H1 (cell line): ENCODE results near the gene CLEC18C. TPM values are rescaled to one million over a fixed set of nuclear protein-coding genes. Genes with fewer than 3 reads are reported as not detected.
"Not testable (repeated sequence)": the region's sequence is repeated elsewhere in the genome, so short reads cannot be mapped to it uniquely, and the experiment has no call there.

ENCODE experiments used
- CTCF ChIA-PET: fragments of 300-600 bp; sonication (Branson Sonifier 250); formaldehyde crosslinking; loops from one replicate; lab custom pipeline; 2021; ENCODE audit not compliant: partially characterized antibody; lab: Charles Lee
- POLR2A ChIA-PET: fragments of 300-600 bp; sonication (Branson Sonifier 250); formaldehyde crosslinking; loops from one replicate; lab custom pipeline; 2021; ENCODE audit warnings: inconsistent platforms; ENCODE audit not compliant: partially characterized antibody; lab: Charles Lee
- DNase-seq, 2 experiments: peaks; one replicate each; pipeline versions ENCODE4 v3.0.0 to v3.0.0-alpha.2; 2010 to 2022; ENCODE audit warnings: low spot score in 2 of 2, low read depth in 1 of 2, mixed read lengths in 1 of 2
- FAIRE-seq: peaks from 2 replicates; lab custom pipeline; 2011; peaks lifted over from hg19 to GRCh38; lab: Jason Lieb, UNC
- H2AFZ ChIP-seq: 2 replicates; pipeline ENCODE4 v1.8.1; 2012; ENCODE audit warnings: low read length, inconsistent platforms
- H2AK5ac ChIP-seq: 2 replicates; pipeline ENCODE4 v1.6.1; 2013; ENCODE audit warnings: low read depth, low read length
- H2BK120ac ChIP-seq: replicated peaks from 2 replicates; pipeline ENCODE3; 2013; ENCODE audit warnings: low read depth, low read length, inconsistent platforms
- H2BK12ac ChIP-seq: 2 replicates; pipeline ENCODE4 v1.6.1; 2013; ENCODE audit warnings: low read depth, low read length
- H2BK15ac ChIP-seq: 2 replicates; pipeline ENCODE4 v1.6.1; 2013; ENCODE audit warnings: low read length
- H2BK20ac ChIP-seq: 2 replicates; pipeline ENCODE4 v1.6.1; 2013; ENCODE audit warnings: low read length
- H2BK5ac ChIP-seq: 2 replicates; pipeline ENCODE4 v1.6.1; 2013; ENCODE audit warnings: low read depth, low read length
- H3K14ac ChIP-seq: 2 replicates; pipeline ENCODE4 v1.6.1; 2013; ENCODE audit warnings: inconsistent platforms; ENCODE audit not compliant: insufficient read length
- H3K18ac ChIP-seq: 2 replicates; pipeline ENCODE4 v1.6.1; 2013; ENCODE audit warnings: low read length; ENCODE audit errors: extremely low read depth
- H3K23ac ChIP-seq: 2 replicates; pipeline ENCODE4 v1.6.1; 2013; ENCODE audit warnings: inconsistent platforms; ENCODE audit not compliant: insufficient read length
- H3K23me2 ChIP-seq: 2 replicates; pipeline ENCODE4 v1.6.1; 2013; ENCODE audit warnings: low read depth, low read length
- H3K27ac ChIP-seq: 2 replicates; pipeline ENCODE4 v1.6.1; 2011; ENCODE audit warnings: low read depth, low read length, inconsistent platforms
- H3K27me3 ChIP-seq, 4 experiments: replicated peaks in 1 of 4; 1 replicate in 1 of 4; 2 replicates in 3 of 4; pipeline versions ENCODE4 v1.6.1 to v1.8.1; 2011 to 2013; ENCODE audit warnings: low read length in 3 of 4, mild to moderate bottlenecking in 3 of 4, inconsistent platforms in 2 of 4, mixed read lengths in 2 of 4, moderate library complexity in 1 of 4; ENCODE audit not compliant: control insufficient read depth in 3 of 4, insufficient read depth in 3 of 4; ENCODE audit errors: extremely low read depth in 1 of 4
- H3K36me3 ChIP-seq, 4 experiments: 2 replicates each; pipeline versions ENCODE4 v1.6.1 to v1.8.1; 2011 to 2013; ENCODE audit warnings: mild to moderate bottlenecking in 4 of 4, low read length in 3 of 4, moderate library complexity in 2 of 4, control low read depth in 1 of 4, inconsistent platforms in 1 of 4; ENCODE audit not compliant: insufficient read depth in 4 of 4, control insufficient read depth in 2 of 4
- H3K4ac ChIP-seq: replicated peaks from 2 replicates; pipeline ENCODE3; 2013; ENCODE audit warnings: low read length, low read depth, mixed read lengths, inconsistent platforms; ENCODE audit not compliant: insufficient read length
- H3K4me1 ChIP-seq, 4 experiments: replicated peaks in 1 of 4; 1 replicate in 1 of 4; 2 replicates in 3 of 4; pipeline versions ENCODE4 v1.6.1 to v1.8.1; 2011 to 2013; ENCODE audit warnings: low read length in 3 of 4, inconsistent platforms in 2 of 4, mixed read lengths in 1 of 4; ENCODE audit not compliant: insufficient read depth in 4 of 4, control insufficient read depth in 3 of 4
- H3K4me2 ChIP-seq, 2 experiments: 2 replicates each; pipeline versions ENCODE4 v1.6.1 to v1.8.1; 2011 to 2013; ENCODE audit warnings: low read depth in 2 of 2, low read length in 2 of 2, control low read depth in 1 of 2, inconsistent platforms in 1 of 2, mild to moderate bottlenecking in 1 of 2; ENCODE audit not compliant: insufficient read depth in 1 of 2
- H3K4me3 ChIP-seq, 4 experiments: fragments of 200-600, 300-600 bp in 1 of 4; sonication (generic), shearing (Covaris generic), sonication (Bioruptor Twin) in 1 of 4; 2 replicates each; pipeline versions ENCODE4 v1.5.1 to v1.8.1; 2011 to 2016; ENCODE audit warnings: low read length in 4 of 4, low read depth in 3 of 4, control low read depth in 2 of 4, inconsistent platforms in 2 of 4, mild to moderate bottlenecking in 2 of 4, mixed read lengths in 1 of 4, moderate library complexity in 1 of 4; ENCODE audit not compliant: insufficient read depth in 2 of 4; ENCODE audit errors: extremely low read depth in 1 of 4
- H3K56ac ChIP-seq: replicated peaks from 2 replicates; pipeline ENCODE3; 2013; ENCODE audit warnings: low read depth, mild to moderate bottlenecking, mixed read lengths, low read length, inconsistent platforms; ENCODE audit not compliant: insufficient read length
- H3K79me1 ChIP-seq: 2 replicates; pipeline ENCODE4 v1.6.1; 2013; ENCODE audit warnings: low read depth, low read length, control low read depth
- H3K79me2 ChIP-seq, 2 experiments: 2 replicates each; pipeline versions ENCODE4 v1.6.1 to v1.8.1; 2012 to 2013; ENCODE audit warnings: low read length in 2 of 2, mild to moderate bottlenecking in 2 of 2, inconsistent platforms in 1 of 2; ENCODE audit not compliant: insufficient read depth in 2 of 2, control insufficient read depth in 1 of 2
- H3K9ac ChIP-seq, 4 experiments: replicated peaks in 1 of 4; 1 replicate in 1 of 4; 2 replicates in 3 of 4; pipeline versions ENCODE4 v1.6.1 to v1.8.1; 2011 to 2013; ENCODE audit warnings: low read depth in 3 of 4, low read length in 3 of 4, control low read depth in 2 of 4, mild to moderate bottlenecking in 2 of 4, moderate library complexity in 2 of 4, inconsistent platforms in 1 of 4; ENCODE audit errors: extremely low read depth in 1 of 4
- H3K9me3 ChIP-seq, 2 experiments: 2 replicates each; pipeline versions ENCODE4 v1.6.1 to v1.8.1; 2012 to 2013; ENCODE audit warnings: mild to moderate bottlenecking in 2 of 2, moderate library complexity in 2 of 2, control low read depth in 1 of 2, inconsistent platforms in 1 of 2, low read depth in 1 of 2, low read length in 1 of 2, mixed read lengths in 1 of 2; ENCODE audit not compliant: insufficient read depth in 2 of 2
- H4K20me1 ChIP-seq, 2 experiments: replicated peaks in 1 of 2; 2 replicates each; pipeline versions ENCODE3 to v1.8.1; 2011 to 2013; ENCODE audit warnings: inconsistent platforms in 2 of 2, low read length in 2 of 2, mild to moderate bottlenecking in 1 of 2; ENCODE audit not compliant: insufficient read depth in 2 of 2, control insufficient read depth in 1 of 2
- H4K5ac ChIP-seq: 2 replicates; pipeline ENCODE4 v1.6.1; 2013; ENCODE audit warnings: low read length, low read depth, mixed read lengths, inconsistent platforms; ENCODE audit not compliant: insufficient read length
- H4K8ac ChIP-seq: 2 replicates; pipeline ENCODE4 v1.8.0; 2013; ENCODE audit warnings: mild to moderate bottlenecking, moderate library complexity, low read length, inconsistent platforms; ENCODE audit not compliant: insufficient read depth; ENCODE audit errors: extremely low read depth
- H4K91ac ChIP-seq: replicated peaks from 2 replicates; pipeline ENCODE3; 2013; ENCODE audit warnings: low read length, mixed read lengths, inconsistent platforms; ENCODE audit not compliant: insufficient read length
- WGBS, 2 experiments: shearing (Covaris generic) in 1 of 2; methylation state at CpG; one replicate each; pipeline versions ENCODE4 v1.1.6 to v1.1.7; 2013 to 2015; ENCODE audit warnings: low lambda C conversion rate in 2 of 2, mixed read lengths in 2 of 2, inconsistent platforms in 1 of 2, low coverage in 1 of 2, missing lambda C conversion rate in 1 of 2; ENCODE audit not compliant: insufficient replicate concordance in 2 of 2, insufficient coverage in 1 of 2, insufficient read length in 1 of 2; ENCODE audit errors: extremely low coverage in 1 of 2, missing lambda C conversion rate in 1 of 2; 5-methylcytosine and 5-hydroxymethylcytosine counted together
- polyA plus RNA-seq, 7 experiments: library from polyadenylated mRNA; depleted of rRNA in 3 of 7; stranded (reverse) in 5 of 7; unstranded in 2 of 7; fragments of >200 nt in 5 of 7; fragments of 200-250 nt in 2 of 7; gene quantifications; 1 replicate in 5 of 7; 2 replicates in 1 of 7; 4 replicates in 1 of 7; pipeline versions ENCODE4 v1.2.1 to v1.2.3, GENCODE V29; 2011 to 2013; ENCODE audit warnings: missing spikeins in 2 of 7, mixed read lengths in 2 of 7
- total RNA-seq: library from RNA; stranded (reverse); fragmentation: NEBNext Ultra II Directional; extraction: Animal tissue kit (Norgen Biotek cat#: 25700); gene quantifications from 2 replicates; pipeline ENCODE4 v1.2.1, GENCODE V29; 2021

The CLEC18C gene
- total and polyA plus RNA-seq, 2 of the 8 experiments (the other 6 are each of a cell fraction or from before 2014, with no cell fraction given), result 0.11 TPM; not detected in 1

DNA sequence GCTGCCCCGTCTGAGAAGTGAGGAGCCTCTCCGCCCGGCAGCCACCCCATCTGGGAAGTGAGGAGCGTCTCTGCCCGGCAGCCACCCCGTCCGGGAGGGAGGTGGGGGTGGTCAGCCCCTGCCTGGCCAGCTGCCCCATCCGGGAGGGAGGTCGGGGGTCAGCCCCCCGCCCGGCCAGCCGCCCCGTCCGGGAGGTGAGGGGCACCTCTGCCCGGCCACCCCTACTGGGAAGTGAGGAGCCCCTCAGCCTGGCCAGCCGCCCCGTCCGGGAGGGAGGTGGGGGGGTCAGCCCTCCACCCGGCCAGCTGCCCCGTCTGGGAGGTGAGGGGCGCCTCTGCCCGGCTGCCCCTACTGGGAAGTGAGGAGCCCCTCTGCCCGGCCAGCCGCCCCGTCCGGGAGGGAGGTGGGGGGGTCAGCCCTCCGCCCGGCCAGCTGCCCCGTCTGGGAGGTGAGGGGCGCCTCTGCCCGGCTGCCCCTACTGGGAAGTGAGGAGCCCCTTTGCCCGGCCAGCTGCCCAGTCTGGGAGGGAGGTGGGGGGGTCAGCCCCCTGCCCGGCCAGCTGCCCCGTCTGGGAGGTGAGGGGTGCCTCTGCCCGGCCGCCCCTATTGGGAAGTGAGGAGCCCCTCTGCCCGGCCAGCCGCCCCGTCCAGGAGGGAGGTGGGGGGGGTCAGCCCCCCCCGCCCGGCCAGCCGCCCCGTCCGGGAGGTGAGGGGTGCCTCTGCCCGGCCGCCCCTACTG lies 31.2 kb downstream of the CLEC18C start:
- H2BK5ac ChIP-seq, H2BK120ac ChIP-seq, H3K56ac ChIP-seq, H3K4me3 ChIP-seq, CTCF ChIA-PET, H2AFZ ChIP-seq, H2BK20ac ChIP-seq, H3K79me1 ChIP-seq, H3K18ac ChIP-seq, H2BK15ac ChIP-seq, H4K20me1 ChIP-seq, H3K4me1 ChIP-seq, H2BK12ac ChIP-seq, H3K14ac ChIP-seq, H3K27ac ChIP-seq, H3K27me3 ChIP-seq, H3K23me2 ChIP-seq, H3K79me2 ChIP-seq, H3K4me2 ChIP-seq, H4K8ac ChIP-seq, H3K4ac ChIP-seq, H3K23ac ChIP-seq, POLR2A ChIA-PET, H3K36me3 ChIP-seq, H4K5ac ChIP-seq, H3K9me3 ChIP-seq, FAIRE-seq, H3K9ac ChIP-seq, H2AK5ac ChIP-seq, H4K91ac ChIP-seq: not testable (repeated sequence)
- 91% methylated on average over 9 of the region's 46 CpGs; no CpG with 5 or more reads in 1 of the 2 experiments for WGBS, 2 experiments
- peak in 1 of 2 experiments; percentile 23 for DNase-seq

- WGBS, 2 experiments, result 91% methylated on average over 5 of the region's 6 CpGs; no CpG with 5 or more reads in 1 of the 2 experiments
- H2BK5ac ChIP-seq, H3K4me1 ChIP-seq, H3K27ac ChIP-seq, H3K23me2 ChIP-seq, H2BK120ac ChIP-seq, H3K4me2 ChIP-seq, H4K8ac ChIP-seq, H3K36me3 ChIP-seq, H2AK5ac ChIP-seq, H3K14ac ChIP-seq, H3K79me1 ChIP-seq, CTCF ChIA-PET, H2BK12ac ChIP-seq, H2BK15ac ChIP-seq, H3K9ac ChIP-seq, FAIRE-seq, H3K4me3 ChIP-seq, H2BK20ac ChIP-seq, H3K27me3 ChIP-seq, POLR2A ChIA-PET, H3K9me3 ChIP-seq, H4K5ac ChIP-seq, H3K56ac ChIP-seq, H3K23ac ChIP-seq, H4K20me1 ChIP-seq, H3K18ac ChIP-seq, H2AFZ ChIP-seq, H4K91ac ChIP-seq, H3K4ac ChIP-seq, H3K79me2 ChIP-seq: not testable (repeated sequence)
- peak in 1 of 2 experiments; percentile 8 for DNase-seq
These were observed 32.8 kb downstream of the CLEC18C start for GRCh38 chr16:70206382-70206781.
